GM12878 (cell line): Measurements from ENCODE around the gene LACTBL1. TPM values are rescaled to one million over a fixed set of nuclear protein-coding genes. Genes with fewer than 3 reads are reported as not detected.

Experiments
- ATAC-seq: fragments of 200-7000 bp; cut with Tn5 transposase; 3 replicates; pipeline ENCODE4 v1.9.1; 2020; ENCODE audit warnings: mild to moderate bottlenecking, moderate library complexity
- BruUV-seq: library from RNA; stranded (reverse); fragments of 400-500 nt; replicated peaks from 2 replicates; lab custom pipeline; 2021; lab: Mats Ljungman, UMichigan
- CTCF ChIA-PET: fragments of 300-600 bp; sonication (Branson Sonifier 250); formaldehyde crosslinking; extraction: SDS; loops from one replicate; lab custom pipeline; 2021; ENCODE audit warnings: inconsistent platforms; lab: Yijun Ruan, JAX
- POLR2A ChIA-PET: fragments of 350-600 bp; formaldehyde crosslinking; extraction: SDS; loops from one replicate; lab custom pipeline; 2021; ENCODE audit warnings: inconsistent platforms; lab: Charles Lee
- RAD21 ChIA-PET: fragments of 300-600 bp; sonication (Branson Sonifier 250); formaldehyde crosslinking; loops from one replicate; lab custom pipeline; 2023; ENCODE audit warnings: antibody characterized with exemption; ENCODE audit not compliant: unreplicated experiment; lab: Charles Lee
- SMC1A ChIA-PET: fragments of 300-600 bp; sonication (Branson Sonifier 250); formaldehyde crosslinking; loops from one replicate; lab custom pipeline; 2023; ENCODE audit not compliant: unreplicated experiment, uncharacterized antibody; lab: Charles Lee
- DNase-seq: peaks from one replicate; pipeline ENCODE4 v3.0.0-alpha.2; 2011; ENCODE audit warnings: low read depth, low spot score
- FAIRE-seq: peaks from 3 replicates; lab custom pipeline; 2011; peaks lifted over from hg19 to GRCh38; lab: Jason Lieb, UNC
- H2AFZ ChIP-seq: 2 replicates; pipeline ENCODE4 v1.6.0; 2011; ENCODE audit warnings: low read depth, low read length, control low read depth; ENCODE audit not compliant: control insufficient read depth
- H3K27ac ChIP-seq: 2 replicates; pipeline ENCODE4 v1.5.1; 2011; ENCODE audit warnings: control low read depth; ENCODE audit not compliant: control insufficient read depth, insufficient read depth
- H3K27me3 ChIP-seq, 2 experiments: replicated peaks in 1 of 2; 2 replicates each; pipeline versions ENCODE4 v1.6.0 to v1.6.1; 2011; ENCODE audit warnings: low read length in 1 of 2; ENCODE audit not compliant: control insufficient read depth in 2 of 2, insufficient read depth in 2 of 2
- H3K36me3 ChIP-seq, 2 experiments: 2 replicates each; pipeline ENCODE4 v1.5.1; 2011; ENCODE audit warnings: low read length in 1 of 2; ENCODE audit not compliant: control insufficient read depth in 2 of 2, insufficient read depth in 2 of 2
- H3K4me1 ChIP-seq: 2 replicates; pipeline ENCODE4 v1.6.1; 2011; ENCODE audit warnings: mild to moderate bottlenecking, low read length, moderate library complexity, mixed read lengths; ENCODE audit not compliant: control insufficient read depth, insufficient read depth
- H3K4me2 ChIP-seq: 2 replicates; pipeline ENCODE4 v1.6.0; 2011; ENCODE audit warnings: control low read depth; ENCODE audit not compliant: control insufficient read depth, insufficient read depth
- H3K4me3 ChIP-seq: fragments of 200-600 bp; sonication (generic); 2 replicates; pipeline ENCODE4 v1.5.1; 2016
- H3K79me2 ChIP-seq: 2 replicates; pipeline ENCODE4 v1.6.0; 2011; ENCODE audit warnings: low read length; ENCODE audit not compliant: control insufficient read depth, insufficient read depth
- H3K9ac ChIP-seq: 2 replicates; pipeline ENCODE4 v1.8.0; 2011; ENCODE audit warnings: low read length, control low read depth, mixed read lengths; ENCODE audit not compliant: control insufficient read depth, insufficient read depth
- H3K9me3 ChIP-seq: replicated peaks from 3 replicates; pipeline ENCODE4 v1.5.1; 2011; ENCODE audit warnings: mild to moderate bottlenecking, low read length; ENCODE audit not compliant: control insufficient read depth, insufficient read depth
- H4K20me1 ChIP-seq: 2 replicates; pipeline ENCODE4 v1.6.0; 2011; ENCODE audit not compliant: control insufficient read depth, insufficient read depth
- BHLHE40 ChIP-seq, 2 experiments: fragments of 450-650 bp in 1 of 2; IDR thresholded peaks; 2 replicates each; pipeline ENCODE4 v1.6.1; 2011 to 2017; ENCODE audit warnings: low read depth in 2 of 2, borderline replicate concordance in 1 of 2, improper control_type of control experiment in 1 of 2, low read length in 1 of 2, mild to moderate bottlenecking in 1 of 2
- BMI1 ChIP-seq: fragments of 450-650 bp; IDR thresholded peaks from 2 replicates; pipeline ENCODE4 v1.6.1; 2016; ENCODE audit warnings: mild to moderate bottlenecking, moderate library complexity, borderline replicate concordance
- CHD2 ChIP-seq: IDR thresholded peaks from 2 replicates; pipeline ENCODE4 v1.6.1; 2011; ENCODE audit warnings: low read depth, low read length, improper control_type of control experiment, borderline replicate concordance
- CREB1 ChIP-seq: IDR thresholded peaks from 2 replicates; pipeline ENCODE4 v1.6.1; 2012; ENCODE audit warnings: low read depth, mild to moderate bottlenecking, inconsistent platforms
- FOS ChIP-seq: IDR thresholded peaks from 3 replicates; pipeline ENCODE4 v1.6.1; 2011; ENCODE audit warnings: borderline replicate concordance; ENCODE audit not compliant: insufficient read length; ENCODE audit errors: extremely low read depth
- FOXM1 ChIP-seq: IDR thresholded peaks from 2 replicates; pipeline ENCODE4 v1.6.1; 2012; ENCODE audit warnings: low read depth, mild to moderate bottlenecking, inconsistent platforms, low read length, moderate library complexity
- HDAC6 ChIP-seq: fragments of 200-600 bp; sonication (generic); IDR thresholded peaks from one replicate; pipeline ENCODE4 v1.8.0; 2017; ENCODE audit warnings: antibody characterized with exemption; ENCODE audit not compliant: unreplicated experiment
- MYC ChIP-seq: IDR thresholded peaks from 2 replicates; pipeline ENCODE4 v1.6.1; 2011; ENCODE audit warnings: mild to moderate bottlenecking, low read length, moderate library complexity, inconsistent platforms; ENCODE audit not compliant: insufficient read depth, insufficient replicate concordance, insufficient read length, severe bottlenecking
- PKNOX1 ChIP-seq: fragments of 450-650 bp; IDR thresholded peaks from 2 replicates; pipeline ENCODE4 v1.6.1; 2016; ENCODE audit warnings: mild to moderate bottlenecking
- POLR2AphosphoS5 ChIP-seq: IDR thresholded peaks from 2 replicates; pipeline ENCODE4 v1.6.1; 2011; ENCODE audit warnings: mild to moderate bottlenecking, low read length, inconsistent platforms
- RAD21 ChIP-seq: IDR thresholded peaks from 2 replicates; pipeline ENCODE4 v1.6.1; 2011; ENCODE audit warnings: mild to moderate bottlenecking, low read depth, low read length, moderate library complexity; ENCODE audit not compliant: insufficient read depth
- RB1 ChIP-seq: fragments of 450-650 bp; formaldehyde crosslinking; IDR thresholded peaks from 2 replicates; pipeline ENCODE4 v1.6.1; 2017; ENCODE audit warnings: mild to moderate bottlenecking, borderline replicate concordance
- TCF12 ChIP-seq: IDR thresholded peaks from 2 replicates; pipeline ENCODE4 v1.6.1; 2011; ENCODE audit warnings: low read depth, mild to moderate bottlenecking, low read length
- YBX1 ChIP-seq: fragments of 450-650 bp; IDR thresholded peaks from 2 replicates; pipeline ENCODE4 v1.6.1; 2016; ENCODE audit warnings: antibody characterized with exemption
- YY1 ChIP-seq: IDR thresholded peaks from 2 replicates; pipeline ENCODE4 v1.6.1; 2011; ENCODE audit warnings: low read depth, mild to moderate bottlenecking, low read length
- ZBED1 ChIP-seq: IDR thresholded peaks from 2 replicates; pipeline ENCODE4 v1.6.1; 2016; ENCODE audit warnings: borderline replicate concordance
- WGBS: methylation state at CpG from one replicate; pipeline ENCODE4 v1.1.6; 2016; ENCODE audit warnings: low lambda C conversion rate; ENCODE audit not compliant: insufficient replicate concordance, insufficient coverage; ENCODE audit errors: missing lambda C conversion rate; 5-methylcytosine and 5-hydroxymethylcytosine counted together
- in situ Hi-C: fragments of 300-500 bp; cut with MboI; formaldehyde crosslinking; loops from 9 replicates; pipeline ENCODE4 v1.14.3; 2018; ENCODE audit warnings: mixed read lengths
- intact Hi-C: fragments of 100-400 bp; cut with micrococcal nuclease; formaldehyde crosslinking; loops from one replicate; pipeline ENCODE4 v1.14.2; 2022; ENCODE audit not compliant: unreplicated experiment
- polyA plus RNA-seq, 11 experiments: library from polyadenylated mRNA; depleted of rRNA in 4 of 11; unstranded in 6 of 11; stranded (reverse) in 5 of 11; fragments of >200 nt; fragmentation: Nextera tagmentation in 4 of 11; fragmentation: Illumina TruSeq in 1 of 11; extraction: Ambion mirVana in 4 of 11; extraction: Trizol in 1 of 11; gene quantifications; 1 replicate in 1 of 11; 2 replicates in 10 of 11; pipeline versions ENCODE4 v1.2.1 to v1.2.3, GENCODE V29; 2011 to 2016; ENCODE audit warnings: inconsistent platforms in 2 of 11, missing spikeins in 2 of 11, low read depth in 1 of 11
- total RNA-seq, 4 experiments: library from RNA; depleted of rRNA in 3 of 4; stranded (reverse); fragments of >200 nt in 3 of 4; fragmentation: Illumina TruSeq in 1 of 4; extraction: Trizol in 1 of 4; gene quantifications; 2 replicates each; pipeline versions ENCODE4 v1.2.1 to v1.2.3, GENCODE V29; 2013 to 2021
- TF ChIP-seq, protein P1 (sequence below): fragments of 450-650 bp; IDR thresholded peaks from 2 replicates; pipeline ENCODE4 v1.6.1; 2017; ENCODE audit warnings: antibody characterized with exemption, mild to moderate bottlenecking, moderate library complexity

The LACTBL1 gene
- total and polyA plus RNA-seq, 10 of the 15 experiments (the other 5 are each of a cell fraction or from before 2014, with no cell fraction given) = 0.08 TPM; not detected in 9

DNA sequence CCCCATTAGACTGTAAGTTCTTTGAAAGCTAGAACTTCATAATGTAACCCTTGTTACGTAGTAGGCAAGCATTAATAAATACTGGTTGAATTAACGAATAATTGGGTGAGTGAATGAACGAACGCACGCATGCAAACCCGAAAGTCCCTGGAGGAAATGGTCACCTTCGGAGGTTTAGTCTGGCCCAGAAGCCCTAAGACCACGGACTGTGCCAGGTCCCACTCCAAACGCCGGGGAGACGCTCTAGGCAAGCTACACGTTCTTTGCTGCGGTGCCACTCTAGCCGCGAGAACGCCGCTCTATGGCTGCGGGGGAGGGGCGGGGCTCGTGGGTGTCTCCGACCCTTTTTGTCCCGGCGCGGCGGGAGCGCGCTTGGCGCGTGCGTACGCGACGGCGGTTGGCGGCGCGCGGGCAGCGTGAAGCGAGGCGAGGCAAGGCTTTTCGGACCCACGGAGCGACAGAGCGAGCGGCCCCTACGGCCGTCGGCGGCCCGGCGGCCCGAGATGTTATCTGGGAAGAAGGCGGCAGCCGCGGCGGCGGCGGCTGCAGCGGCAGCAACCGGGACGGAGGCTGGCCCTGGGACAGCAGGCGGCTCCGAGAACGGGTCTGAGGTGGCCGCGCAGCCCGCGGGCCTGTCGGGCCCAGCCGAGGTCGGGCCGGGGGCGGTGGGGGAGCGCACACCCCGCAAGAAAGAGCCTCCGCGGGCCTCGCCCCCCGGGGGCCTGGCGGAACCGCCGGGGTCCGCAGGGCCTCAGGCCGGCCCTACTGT, 46.6 kb upstream of the LACTBL1 start, which contains the start of gene KDM1A (continued):
- TF ChIP-seq ZBED1 (peak; percentile 63; the same call in 1 of the 2 replicates), POLR2AphosphoS5 (peak; percentile 90), FOS (no peak), CHD2 (peak; percentile 91), YY1 (peak; percentile 84), YBX1 (no peak), BHLHE40 (IDR thresholded peaks at IDR 0.05; ENCODE audit: borderline replicate concordance in 1 of 2, low read depth in 2 of 2, low read length in 1 of 2) (peak; percentile 88 to 94), PKNOX1 (peak; percentile 72), TCF12 (0 out of 2 replicates have a peak, but pooled peaks have one; percentile 57)
- TF ChIP-seq, all 136 proteins: peak for 74

GRCh38 chr1:23018661-23019093, 46.0 kb upstream of the LACTBL1 start:
- SMC1A ChIA-PET = interaction anchor here (1.1 to 1.5 kb wide), 2 partner anchors 11 to 51 kb away, joined by 4 read pairs; no protein-coding TSS in a partner anchor
- no peak for DNase-seq
- H3K9me3 ChIP-seq = no peaks in the 10 kb centered on the region; the same call in 2 of the 3 replicates
- no TSS peak for BruUV-seq
- POLR2A ChIA-PET = interaction anchor here (0.6 to 1.0 kb wide), 2 partner anchors 11 to 325 kb away, joined by 4 read pairs; partner anchors contain the start of gene HNRNPR
- FAIRE-seq = no peak
- CTCF ChIA-PET = interaction anchor here (1.1 kb wide), 1 partner anchor 42 kb away, joined by 3 read pairs; no protein-coding TSS in a partner anchor
- H3K27ac ChIP-seq = peak overlapping the region; percentile 71
- peak overlapping the region; percentile 46; the same call in 1 of the 2 replicates for H3K9ac ChIP-seq
- in situ Hi-C loops = no loop called here
- no peaks in the 10 kb centered on the region for H4K20me1 ChIP-seq
- WGBS = 39% methylated on average over 8 of the region's 10 CpGs
- peak overlapping the region; percentile 98 for H2AFZ ChIP-seq
- peak overlapping the region; percentile 63 for H3K4me3 ChIP-seq
- H3K27me3 ChIP-seq = no peaks in the 10 kb centered on the region
- no peaks in the 10 kb centered on the region for H3K4me1 ChIP-seq
- H3K79me2 ChIP-seq = peaks cover 42% of the 10 kb centered on the region
- intact Hi-C loops = no loop called here
- no peaks in the 10 kb centered on the region for H3K36me3 ChIP-seq
- ATAC-seq = no peak; the same call in 2 of the 3 replicates
- RAD21 ChIA-PET = interaction anchor here (0.7 to 2.9 kb wide), 2 partner anchors 13 to 195 kb away, joined by 3 to 22 read pairs; no protein-coding TSS in a partner anchor
- H3K4me2 ChIP-seq = peak overlapping the region; percentile 51
- TF ChIP-seq, protein P1, sequence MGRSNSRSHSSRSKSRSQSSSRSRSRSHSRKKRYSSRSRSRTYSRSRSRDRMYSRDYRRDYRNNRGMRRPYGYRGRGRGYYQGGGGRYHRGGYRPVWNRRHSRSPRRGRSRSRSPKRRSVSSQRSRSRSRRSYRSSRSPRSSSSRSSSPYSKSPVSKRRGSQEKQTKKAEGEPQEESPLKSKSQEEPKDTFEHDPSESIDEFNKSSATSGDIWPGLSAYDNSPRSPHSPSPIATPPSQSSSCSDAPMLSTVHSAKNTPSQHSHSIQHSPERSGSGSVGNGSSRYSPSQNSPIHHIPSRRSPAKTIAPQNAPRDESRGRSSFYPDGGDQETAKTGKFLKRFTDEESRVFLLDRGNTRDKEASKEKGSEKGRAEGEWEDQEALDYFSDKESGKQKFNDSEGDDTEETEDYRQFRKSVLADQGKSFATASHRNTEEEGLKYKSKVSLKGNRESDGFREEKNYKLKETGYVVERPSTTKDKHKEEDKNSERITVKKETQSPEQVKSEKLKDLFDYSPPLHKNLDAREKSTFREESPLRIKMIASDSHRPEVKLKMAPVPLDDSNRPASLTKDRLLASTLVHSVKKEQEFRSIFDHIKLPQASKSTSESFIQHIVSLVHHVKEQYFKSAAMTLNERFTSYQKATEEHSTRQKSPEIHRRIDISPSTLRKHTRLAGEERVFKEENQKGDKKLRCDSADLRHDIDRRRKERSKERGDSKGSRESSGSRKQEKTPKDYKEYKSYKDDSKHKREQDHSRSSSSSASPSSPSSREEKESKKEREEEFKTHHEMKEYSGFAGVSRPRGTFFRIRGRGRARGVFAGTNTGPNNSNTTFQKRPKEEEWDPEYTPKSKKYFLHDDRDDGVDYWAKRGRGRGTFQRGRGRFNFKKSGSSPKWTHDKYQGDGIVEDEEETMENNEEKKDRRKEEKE = no peak
- TF ChIP-seq RAD21 = no peak
- TF ChIP-seq CREB1 = no peak
- TF ChIP-seq FOXM1 = no peak
- TF ChIP-seq HDAC6 = no peak
- TF ChIP-seq BMI1 = no peak
- TF ChIP-seq RB1 = no peak
- no peak for TF ChIP-seq MYC
